Peyer's patch (tissue), 4 donors: ENCODE measurements around the gene NUMA1. TPM values are rescaled to one million over a fixed set of nuclear protein-coding genes. Genes with fewer than 3 reads are reported as not detected.

Experiments
- DNase-seq, 3 donors: peaks; one replicate each; pipeline ENCODE4 v3.0.0-alpha.2; 2017 to 2019
- H3K27ac ChIP-seq, 4 donors: fragments of 200-600 bp; sonication (generic); one replicate each; pipeline ENCODE4 v1.5.1; 2016 to 2019
- H3K27me3 ChIP-seq, 2 donors: fragments of 200-600 bp; sonication (generic); one replicate each; pipeline ENCODE4 v1.5.1; 2019
- H3K36me3 ChIP-seq, 3 donors: fragments of 200-600 bp; sonication (generic); one replicate each; pipeline ENCODE4 v1.5.1; 2016 to 2019
- H3K4me1 ChIP-seq, 4 donors: fragments of 200-600 bp; sonication (generic); one replicate each; pipeline ENCODE4 v1.5.1; 2016 to 2019
- H3K4me3 ChIP-seq, 4 donors: fragments of 200-600 bp; sonication (generic); 1 replicate in 3 of 4; 2 replicates in 1 of 4; pipeline ENCODE4 v1.5.1; 2016 to 2019; ENCODE audit warnings: mild to moderate bottlenecking in 1 of 4
- H3K9me3 ChIP-seq, 4 donors: fragments of 200-600 bp; sonication (generic); one replicate each; pipeline ENCODE4 v1.5.1; 2016 to 2019; ENCODE audit warnings: mild to moderate bottlenecking in 1 of 4
- CTCF ChIP-seq, 6 experiments: fragments of 450-650 bp in 4 of 6; fragments of 200-600 bp in 2 of 6; sonication (generic) in 1 of 6; IDR thresholded peaks; one replicate each; pipeline ENCODE4 v1.5.1; 2017 to 2019; ENCODE audit warnings: antibody characterized with exemption in 6 of 6, mild to moderate bottlenecking in 3 of 6, moderate library complexity in 1 of 6
- POLR2A ChIP-seq, 2 donors: fragments of 450-650 bp; IDR thresholded peaks; one replicate each; pipeline ENCODE4 v1.5.1; 2017; ENCODE audit warnings: antibody characterized with exemption in 2 of 2, mild to moderate bottlenecking in 2 of 2, moderate library complexity in 2 of 2
- total RNA-seq, 4 donors: library from RNA; depleted of rRNA; stranded (reverse); fragments of >200 nt; gene quantifications; one replicate each; pipeline ENCODE4 v1.1.0, GENCODE V29; 2016

The NUMA1 gene
- total RNA-seq, 4 donors from 2014 or later = 297 to 512 (median 388) TPM

DNA sequence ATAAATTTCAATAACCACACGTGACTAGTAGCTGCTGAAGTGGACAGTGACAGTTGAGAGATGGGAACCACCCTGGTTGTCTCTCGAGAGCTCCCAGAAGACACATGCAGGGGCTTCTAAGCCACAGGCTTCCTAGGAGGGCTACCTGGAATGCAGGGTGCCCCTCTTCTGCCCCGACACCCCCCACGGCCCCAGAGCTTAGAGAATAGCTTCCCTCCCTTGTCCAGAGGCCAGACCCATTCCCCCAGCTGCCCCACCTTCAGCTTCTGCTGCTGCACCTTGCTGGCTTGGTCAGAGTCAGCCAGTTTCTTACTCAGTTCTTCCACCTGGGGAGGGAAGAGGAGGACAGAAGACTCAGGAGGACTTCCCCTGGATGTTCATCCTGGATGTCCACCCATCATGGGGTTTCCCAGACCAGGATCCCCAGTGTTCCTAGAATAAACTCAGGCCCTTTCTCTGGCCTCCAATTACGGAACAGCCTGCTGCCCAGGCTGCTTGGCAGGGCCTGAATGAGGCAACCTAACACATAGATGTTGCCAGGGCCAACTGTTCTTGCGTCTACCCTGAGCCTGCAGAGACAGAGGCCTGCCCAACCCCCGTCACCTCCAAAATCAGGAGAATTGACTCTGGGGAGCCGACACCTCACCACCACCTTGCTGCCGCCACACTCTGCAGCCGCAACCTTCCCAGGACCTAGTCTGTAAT lies 69.7 kb downstream of the NUMA1 start:
- H3K27ac ChIP-seq = no peak overlapping the region
- H3K27me3 ChIP-seq = no peaks in the 10 kb centered on the region
- no peak overlapping the region for H3K4me3 ChIP-seq
- no peak for DNase-seq
- no peak for TF ChIP-seq POLR2A (IDR thresholded peaks at IDR 0.05)
- no peak for TF ChIP-seq CTCF (IDR thresholded peaks at IDR 0.05)
- H3K9me3 ChIP-seq = no peaks in the 10 kb centered on the region
- H3K4me1 ChIP-seq = peaks cover 0 to 20% (median 0%) of the 10 kb centered on the region in 4 donors
- H3K36me3 ChIP-seq = peaks cover 0 to 100% (median 0%) of the 10 kb centered on the region in 3 donors

- no peak for DNase-seq
- Histone ChIP-seq H3K27me3 (no peaks in the 10 kb centered on the region), H3K36me3 (peaks cover 0 to 100% (median 0%) of the 10 kb centered on the region in 3 donors), H3K4me3 (no peak overlapping the region), H3K27ac (no peak overlapping the region), H3K9me3 (no peaks in the 10 kb centered on the region), H3K4me1 (peaks cover 0 to 17% (median 0%) of the 10 kb centered on the region in 4 donors)
- no peak for TF ChIP-seq POLR2A (IDR thresholded peaks at IDR 0.05)
- no peak for TF ChIP-seq CTCF (IDR thresholded peaks at IDR 0.05)
Measured at GRCh38 chr11:72009156-72009555, 71.2 kb downstream of the NUMA1 start.

- no peak for DNase-seq
- Histone ChIP-seq H3K27ac (no peak overlapping the region), H3K36me3 (peaks cover 0 to 100% (median 0%) of the 10 kb centered on the region in 3 donors), H3K4me3 (no peak overlapping the region), H3K27me3 (no peaks in the 10 kb centered on the region), H3K9me3 (no peaks in the 10 kb centered on the region), H3K4me1 (peaks cover 0 to 13% (median 0%) of the 10 kb centered on the region in 4 donors)
- TF ChIP-seq POLR2A (IDR thresholded peaks at IDR 0.05) (no peak), CTCF (IDR thresholded peaks at IDR 0.05) (no peak)
Measured at GRCh38 chr11:72008728-72009127, 71.6 kb downstream of the NUMA1 start.

- no peak for DNase-seq
- Histone ChIP-seq H3K27ac (no peak overlapping the region), H3K4me1 (peaks cover 0 to 1% (median 0%) of the 10 kb centered on the region in 4 donors), H3K4me3 (no peak overlapping the region), H3K36me3 (peaks cover 0 to 100% (median 0%) of the 10 kb centered on the region in 3 donors), H3K9me3 (no peaks in the 10 kb centered on the region), H3K27me3 (no peaks in the 10 kb centered on the region)
- TF ChIP-seq POLR2A (IDR thresholded peaks at IDR 0.05) = no peak
- TF ChIP-seq CTCF (IDR thresholded peaks at IDR 0.05) = no peak
Measured at GRCh38 chr11:72007587-72007986, 72.8 kb downstream of the NUMA1 start.

- TF ChIP-seq POLR2A (IDR thresholded peaks at IDR 0.05) (no peak), CTCF (IDR thresholded peaks at IDR 0.05) (no peak)
- no peak for DNase-seq
- no peaks in the 10 kb centered on the region for H3K27me3 ChIP-seq
- no peak overlapping the region for H3K27ac ChIP-seq
- no peak overlapping the region for H3K4me3 ChIP-seq
- no peaks in the 10 kb centered on the region for H3K4me1 ChIP-seq
- peaks cover 0 to 99% (median 0%) of the 10 kb centered on the region in 3 donors for H3K36me3 ChIP-seq
- no peaks in the 10 kb centered on the region for H3K9me3 ChIP-seq
Measured at GRCh38 chr11:72007089-72007476, 73.3 kb downstream of the NUMA1 start.
